GM12891 (cell line): ENCODE measurements around the gene GAPT.

Experiments used
- DNase-seq: peaks from one replicate; pipeline ENCODE4 v3.0.0; 2011; ENCODE audit warnings: low spot score; ENCODE audit not compliant: insufficient read length
- FAIRE-seq: peaks from 2 replicates; lab custom pipeline; 2011; peaks lifted over from hg19 to GRCh38; lab: Jason Lieb, UNC
- PAX5 ChIP-seq: IDR thresholded peaks from 2 replicates; pipeline ENCODE4 v1.6.1; 2011; ENCODE audit warnings: low read length, moderate library complexity, mild to moderate bottlenecking; ENCODE audit not compliant: insufficient read depth, severe bottlenecking
- POLR2A ChIP-seq: IDR thresholded peaks from 2 replicates; pipeline ENCODE4 v1.6.1; 2011; ENCODE audit warnings: low read depth, low read length, control low read depth
- POLR2AphosphoS5 ChIP-seq: IDR thresholded peaks from 2 replicates; pipeline ENCODE4 v1.6.1; 2011; ENCODE audit warnings: low read depth, low read length, control low read depth
- POU2F2 ChIP-seq: IDR thresholded peaks from 2 replicates; pipeline ENCODE4 v1.6.1; 2011; ENCODE audit warnings: low read depth, mild to moderate bottlenecking, control low read depth, low read length, moderate library complexity
- SPI1 ChIP-seq: IDR thresholded peaks from 2 replicates; pipeline ENCODE4 v1.6.1; 2011; ENCODE audit warnings: low read depth, low read length, control low read depth
- TAF1 ChIP-seq: IDR thresholded peaks from 2 replicates; pipeline ENCODE4 v1.6.1; 2011; ENCODE audit warnings: low read depth, low read length, control low read depth

Gene GAPT

GRCh38 chr5:58484505-58484904 is 6.7 kb upstream of the GAPT start:
- FAIRE-seq = no peak
- no peak for DNase-seq
- TF ChIP-seq SPI1 (no peak), POU2F2 (no peak), POLR2AphosphoS5 (no peak), TAF1 (no peak), POLR2A (no peak), PAX5 (no peak)

DNA sequence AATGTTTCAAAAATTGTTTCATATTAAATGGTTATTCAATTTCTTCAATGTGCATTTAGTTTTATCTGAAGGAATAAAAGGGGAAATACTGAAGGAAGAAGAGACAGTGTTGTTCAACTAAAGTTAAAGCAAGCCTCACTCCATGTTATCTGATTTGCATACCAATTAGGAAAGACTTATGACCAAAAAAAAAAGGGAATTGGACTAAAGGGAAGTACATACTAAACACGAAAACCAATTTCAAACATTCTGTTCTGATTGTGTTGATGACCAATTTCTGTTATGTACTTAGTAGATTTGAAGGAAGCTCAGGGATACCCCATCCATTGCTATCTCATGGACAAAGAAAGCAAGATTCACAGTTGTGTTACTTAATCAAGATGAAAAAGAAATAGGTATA is 4.9 kb upstream of the GAPT start:
- no peak for TF ChIP-seq PAX5
- TF ChIP-seq POLR2AphosphoS5 = no peak
- TF ChIP-seq SPI1 = no peak
- no peak for TF ChIP-seq POU2F2
- TF ChIP-seq POLR2A = no peak
- no peak for TF ChIP-seq TAF1
- FAIRE-seq = no peak
- no peak for DNase-seq

- no peak for DNase-seq
- no peak for FAIRE-seq
- TF ChIP-seq POU2F2 (no peak), POLR2AphosphoS5 (no peak), PAX5 (no peak), POLR2A (no peak), SPI1 (no peak), TAF1 (no peak)
These were observed 709 bp upstream of the GAPT start for GRCh38 chr5:58490402-58491050.

- FAIRE-seq (no peak), DNase-seq (no peak)
- TF ChIP-seq SPI1 (no peak), PAX5 (no peak), POU2F2 (no peak), POLR2A (no peak), TAF1 (no peak), POLR2AphosphoS5 (no peak)
These were observed 1.9 kb downstream of the GAPT start for GRCh38 chr5:58493141-58493540.

GRCh38 chr5:58496488-58496887 is 5.3 kb downstream of the GAPT start:
- DNase-seq = no peak
- FAIRE-seq = no peak
- TF ChIP-seq POU2F2 = no peak
- TF ChIP-seq POLR2A = no peak
- TF ChIP-seq PAX5 = no peak
- no peak for TF ChIP-seq SPI1
- TF ChIP-seq POLR2AphosphoS5 = no peak
- no peak for TF ChIP-seq TAF1

DNA sequence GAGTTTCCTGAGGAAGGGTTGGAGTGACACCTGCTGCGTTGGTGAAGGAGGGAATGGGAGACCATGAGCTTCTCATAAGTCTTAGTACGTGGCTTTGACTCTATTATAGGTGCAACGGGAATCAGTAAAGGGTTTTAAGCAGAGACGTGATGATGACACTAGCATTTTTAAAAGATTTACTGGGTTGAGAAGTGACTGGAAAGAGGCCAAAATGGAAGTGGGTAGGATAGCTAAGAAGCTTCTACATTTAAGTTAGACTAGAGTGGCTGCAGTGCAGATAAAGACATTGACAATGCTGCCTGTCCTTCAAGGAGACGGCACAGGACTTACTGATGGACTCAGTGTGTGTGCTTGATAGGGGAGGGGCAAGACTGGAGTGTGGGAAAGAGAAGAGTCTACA is 6.2 kb downstream of the GAPT start:
- DNase-seq (no peak), FAIRE-seq (no peak)
- TF ChIP-seq POLR2AphosphoS5 (no peak), TAF1 (no peak), POU2F2 (no peak), PAX5 (no peak), POLR2A (no peak), SPI1 (no peak)

DNA sequence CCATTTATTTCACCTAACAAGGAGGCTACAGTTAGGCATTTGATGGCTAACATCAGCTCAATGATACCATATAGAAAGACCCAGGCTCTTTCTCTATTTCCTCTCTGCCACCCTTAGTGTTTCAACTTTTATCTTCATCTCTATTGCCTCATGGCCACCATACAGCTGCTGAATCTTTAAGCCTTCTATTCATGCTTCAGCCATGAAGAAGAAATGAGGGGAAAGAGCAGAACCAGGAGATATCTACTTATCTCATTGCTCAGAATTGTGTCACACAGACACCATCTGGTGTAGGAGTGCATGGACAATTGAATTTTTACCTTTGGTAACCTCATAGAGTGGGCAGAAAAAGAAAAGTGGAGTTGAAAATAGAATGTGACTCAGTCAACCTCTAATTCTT is 6.7 kb downstream of the GAPT start:
- FAIRE-seq = no peak
- no peak for TF ChIP-seq SPI1
- DNase-seq = no peak

DNA sequence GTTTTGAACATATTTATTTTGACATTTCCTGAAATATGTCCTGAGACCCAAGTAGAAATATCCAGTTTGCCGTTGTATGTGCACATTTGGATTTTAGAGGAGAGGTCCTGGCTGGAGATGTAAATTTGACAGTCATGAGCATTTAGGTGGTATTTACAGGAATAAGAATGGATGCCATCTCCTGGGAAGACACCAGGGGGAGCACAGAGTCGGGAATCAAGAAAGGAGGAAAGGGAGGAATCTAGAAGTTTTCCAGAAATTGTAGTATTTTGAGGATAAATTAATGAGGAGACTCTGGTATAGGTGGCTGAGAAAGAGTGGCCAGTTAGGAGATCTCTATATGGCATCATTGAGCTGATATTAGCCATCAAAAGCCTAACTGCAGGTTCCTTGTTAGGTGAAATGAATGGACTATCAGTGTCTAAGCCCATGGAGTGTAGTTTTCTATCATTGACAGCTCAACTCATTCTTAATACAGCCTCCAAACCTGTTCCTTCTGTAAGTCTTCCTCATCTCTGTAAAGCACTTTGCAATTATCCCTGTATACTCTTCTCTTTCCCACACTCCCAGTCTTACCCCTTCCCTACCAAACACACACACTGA is 7.2 kb downstream of the GAPT start:
- no peak for TF ChIP-seq PAX5
- no peak for TF ChIP-seq POLR2AphosphoS5
- TF ChIP-seq TAF1 = no peak
- no peak for TF ChIP-seq SPI1
- no peak for TF ChIP-seq POLR2A
- TF ChIP-seq POU2F2 = no peak
- FAIRE-seq = no peak
- no peak for DNase-seq

DNA sequence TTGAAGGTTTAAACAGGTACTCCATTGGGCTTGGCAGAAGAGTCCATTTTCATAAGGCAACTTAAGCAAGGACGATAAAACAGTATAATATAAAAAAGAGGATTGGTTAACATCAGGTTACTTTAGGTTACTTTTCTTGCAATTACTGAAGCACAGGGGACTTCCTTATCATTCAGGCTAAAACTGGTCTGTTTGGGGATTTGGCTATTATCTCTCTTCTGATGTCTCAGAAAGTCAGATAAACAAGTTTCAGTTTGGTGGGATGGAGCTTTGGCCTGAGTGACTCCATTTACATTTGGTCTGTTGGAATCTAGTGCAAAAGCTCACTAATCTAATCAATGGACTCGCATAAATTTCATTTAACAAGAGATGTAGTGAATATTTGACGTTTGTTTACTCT is 8.0 kb downstream of the GAPT start:
- no peak for TF ChIP-seq POLR2A
- no peak for TF ChIP-seq SPI1
- no peak for TF ChIP-seq POLR2AphosphoS5
- no peak for TF ChIP-seq PAX5
- no peak for TF ChIP-seq POU2F2
- no peak for TF ChIP-seq TAF1
- no peak for DNase-seq
- no peak for FAIRE-seq
